Activated CD8-positive, alpha-beta memory T cell treated with anti-CD3 and anti-CD28 coated beads, Interleukin-2, amount 10 ng/mL, durations not matched to agents 7 days and 5 days (primary cell): ENCODE data around the gene HTT-AS. TPM values are rescaled to one million over a fixed set of nuclear protein-coding genes. Genes with fewer than 3 reads are reported as not detected.
A peak's percentile ranks its signal among the peaks of the same experiment; 100 is the strongest.

Source experiments
- ATAC-seq: fragments of 150-1000 bp; cut with Tn5 transposase; one replicate; pipeline ENCODE4 v1.10.0; 2021; ENCODE audit warnings: moderate library complexity
- CTCF ChIA-PET: fragments of 350-600 bp; sonication (Branson Sonifier 250); formaldehyde crosslinking; loops from one replicate; lab custom pipeline; 2021; ENCODE audit warnings: antibody characterized with exemption; lab: Charles Lee
- DNase-seq: peaks from one replicate; pipeline ENCODE4 v3.0.0-alpha.2; 2020
- H3K27ac Mint-ChIP-seq: one replicate; pipeline ENCODE4 v1.8.0; 2021; ENCODE audit warnings: mild to moderate bottlenecking, mixed read lengths
- H3K27me3 Mint-ChIP-seq: one replicate; pipeline ENCODE4 v1.8.0; 2021; ENCODE audit warnings: mixed read lengths
- H3K36me3 Mint-ChIP-seq: one replicate; pipeline ENCODE4 v1.8.0; 2021; ENCODE audit warnings: mild to moderate bottlenecking, mixed read lengths
- H3K4me1 Mint-ChIP-seq: one replicate; pipeline ENCODE4 v1.8.0; 2021; ENCODE audit warnings: mixed read lengths
- H3K4me3 Mint-ChIP-seq: one replicate; pipeline ENCODE4 v1.8.0; 2021; ENCODE audit warnings: mild to moderate bottlenecking, moderate library complexity, mixed read lengths
- H3K9me3 Mint-ChIP-seq: one replicate; pipeline ENCODE4 v1.8.0; 2022; ENCODE audit warnings: low read depth, mixed read lengths
- total RNA-seq, 2 experiments: library from RNA; stranded (reverse); gene quantifications; one replicate each; pipeline ENCODE4 v1.2.3, GENCODE V29; 2021

The HTT-AS gene
- total RNA-seq, 2 experiments from 2014 or later, result not detected

DNA sequence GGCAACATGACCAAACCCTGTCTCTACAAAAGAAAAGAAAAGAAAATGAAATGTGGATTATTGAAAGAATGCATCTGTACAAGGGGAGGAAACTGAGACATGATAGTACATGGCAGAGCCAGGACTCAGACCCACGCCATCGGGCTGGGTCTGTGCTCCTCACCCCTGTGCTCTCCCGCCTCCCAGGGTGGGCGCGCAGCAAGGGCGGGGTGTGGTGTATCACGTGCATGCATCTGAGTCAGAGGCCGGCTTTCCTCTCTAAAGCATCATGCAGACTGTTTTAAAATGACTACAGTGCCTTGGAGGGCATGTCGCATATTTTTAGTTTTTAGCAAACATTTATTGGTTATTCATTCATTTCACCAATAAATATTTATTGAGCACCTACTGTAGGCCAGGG, 47.8 kb downstream of the HTT-AS start:
- Mint-ChIP-seq H3K27me3 (peaks cover 24% of the 10 kb centered on the region), H3K9me3 (peaks cover 4% of the 10 kb centered on the region), H3K27ac (no peak overlapping the region), H3K4me3 (no peak overlapping the region), H3K36me3 (peaks cover 1% of the 10 kb centered on the region), H3K4me1 (peaks cover 3% of the 10 kb centered on the region)
- DNase-seq (no peak), ATAC-seq (no peak)
- CTCF ChIA-PET, result interaction anchor here (0.9 kb wide), 1 partner anchor 46 kb away, joined by 4 read pairs; no protein-coding TSS in a partner anchor

DNA sequence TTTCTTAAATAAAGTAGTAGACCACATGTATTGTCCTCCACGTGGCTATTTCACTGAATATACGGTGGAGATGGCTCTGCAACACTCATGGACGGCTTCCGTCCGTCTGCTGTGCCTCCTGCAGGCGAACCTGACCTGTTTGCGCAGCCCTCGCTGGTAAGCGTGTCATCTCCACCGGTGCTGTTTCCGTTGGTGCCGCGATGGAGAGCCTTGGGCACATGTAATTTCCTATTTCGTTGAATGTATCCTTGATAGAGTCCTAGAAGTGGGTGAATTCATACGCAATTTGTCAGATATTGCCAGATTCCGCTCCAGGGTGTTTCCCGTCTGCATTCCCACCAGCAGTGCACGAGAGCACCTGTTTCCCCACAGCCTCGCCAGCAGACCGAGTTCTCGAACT, 48.5 kb downstream of the HTT-AS start:
- Mint-ChIP-seq H3K27ac (no peak overlapping the region), H3K4me3 (no peak overlapping the region), H3K9me3 (peaks cover 4% of the 10 kb centered on the region), H3K27me3 (peaks cover 19% of the 10 kb centered on the region), H3K36me3 (peaks cover 1% of the 10 kb centered on the region), H3K4me1 (peaks cover 10% of the 10 kb centered on the region)
- CTCF ChIA-PET, result no interaction called here
- ATAC-seq (no peak), DNase-seq (no peak)

DNA sequence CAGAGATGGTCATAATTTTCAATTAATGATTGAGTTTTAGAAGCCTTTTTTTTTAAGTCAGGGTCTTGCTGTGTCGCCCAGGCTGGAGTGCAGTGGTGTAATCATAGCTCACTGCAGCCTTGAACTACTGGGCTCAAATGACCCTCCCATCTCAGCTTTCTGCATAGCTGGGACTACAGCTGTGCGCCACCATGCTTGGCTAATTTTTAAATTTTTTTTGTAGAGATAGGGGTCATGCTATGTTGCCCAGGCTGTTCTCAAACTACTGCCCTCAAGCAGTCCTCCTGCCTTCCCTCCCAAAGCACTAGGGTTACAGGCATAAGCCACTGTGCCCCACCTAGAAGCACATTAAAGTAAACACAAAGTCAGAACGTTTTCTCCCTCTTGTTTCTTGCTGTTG, 51.7 kb downstream of the HTT-AS start:
- no peak for DNase-seq
- Mint-ChIP-seq H3K9me3 (peaks cover 4% of the 10 kb centered on the region), H3K36me3 (peaks cover 1% of the 10 kb centered on the region), H3K4me1 (peaks cover 12% of the 10 kb centered on the region), H3K27ac (no peak overlapping the region), H3K27me3 (peaks cover 32% of the 10 kb centered on the region), H3K4me3 (no peak overlapping the region)
- ATAC-seq, result no peak
- CTCF ChIA-PET, result no interaction called here

DNA sequence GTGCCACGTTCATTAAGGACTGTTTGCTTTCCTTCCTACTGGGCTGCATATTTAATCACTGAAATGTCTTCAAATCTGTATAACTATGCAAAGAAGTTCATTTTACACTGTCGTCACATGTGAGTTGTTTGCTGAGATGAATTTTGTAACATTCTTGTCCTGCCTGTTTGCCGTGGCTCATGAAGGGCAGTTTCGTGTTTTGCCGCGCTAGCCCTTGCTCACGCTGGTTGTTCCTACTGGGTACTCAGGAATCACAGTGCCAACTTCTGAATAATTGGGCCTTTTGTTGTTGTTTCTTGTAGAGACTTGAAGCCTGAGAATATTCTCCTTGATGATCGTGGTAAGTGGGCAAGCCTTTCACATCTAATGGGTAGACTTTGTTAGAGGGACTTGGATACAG, 52.2 kb downstream of the HTT-AS start:
- no peak overlapping the region for H3K4me3 Mint-ChIP-seq
- peaks cover 36% of the 10 kb centered on the region for H3K27me3 Mint-ChIP-seq
- peaks cover 1% of the 10 kb centered on the region for H3K36me3 Mint-ChIP-seq
- ATAC-seq, result no peak
- H3K27ac Mint-ChIP-seq, result no peak overlapping the region
- no peak for DNase-seq
- H3K9me3 Mint-ChIP-seq, result peaks cover 4% of the 10 kb centered on the region
- CTCF ChIA-PET, result no interaction called here
- H3K4me1 Mint-ChIP-seq, result peaks cover 12% of the 10 kb centered on the region

DNA sequence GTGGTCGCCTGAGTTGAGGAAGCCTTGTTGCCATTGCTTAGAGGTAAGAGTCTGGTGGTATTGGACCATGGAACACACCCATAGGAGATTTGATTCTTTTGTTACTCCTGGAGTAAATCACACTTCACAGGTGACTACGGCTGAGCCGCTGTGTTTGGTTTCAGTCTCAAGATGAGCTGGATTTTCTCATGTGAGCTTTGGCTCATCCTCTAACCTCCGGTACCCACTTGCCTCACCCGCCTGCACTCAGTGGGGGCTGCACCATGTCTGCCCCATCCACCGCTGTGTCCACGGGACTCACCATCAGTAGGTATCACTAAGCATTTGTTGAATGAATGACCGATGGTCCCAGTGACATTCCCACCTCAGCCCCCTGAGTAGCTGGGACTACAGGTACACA, 52.7 kb downstream of the HTT-AS start:
- Mint-ChIP-seq H3K9me3 (peaks cover 4% of the 10 kb centered on the region), H3K4me3 (no peak overlapping the region), H3K27me3 (peaks cover 37% of the 10 kb centered on the region), H3K36me3 (peaks cover 1% of the 10 kb centered on the region), H3K4me1 (peaks cover 12% of the 10 kb centered on the region), H3K27ac (no peak overlapping the region)
- DNase-seq (no peak), ATAC-seq (peak; percentile 77)
- CTCF ChIA-PET, result interaction anchor here (1.2 to 1.3 kb wide), 2 partner anchors 16 to 43 kb away, joined by 4 read pairs; no protein-coding TSS in a partner anchor

DNA sequence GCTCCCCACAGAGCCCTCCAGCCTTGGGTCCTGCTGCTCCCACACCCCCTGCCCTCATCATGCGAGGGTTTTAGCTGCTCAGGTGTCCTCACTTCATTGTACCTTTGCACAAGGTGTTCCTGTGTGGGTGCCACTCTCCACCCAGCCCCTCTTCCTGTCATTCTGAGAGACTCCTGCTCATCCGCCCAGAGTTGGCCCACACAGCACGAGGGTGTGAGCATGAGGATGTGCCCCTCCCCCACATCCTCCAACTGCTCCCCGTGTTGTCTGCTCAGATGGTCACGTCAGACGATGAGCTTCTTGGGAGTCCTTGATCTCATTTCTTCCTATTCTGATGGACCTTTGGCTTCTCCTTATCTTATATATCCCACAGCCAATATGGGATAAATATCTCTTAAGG, 53.2 kb downstream of the HTT-AS start:
- Mint-ChIP-seq H3K36me3 (peaks cover 1% of the 10 kb centered on the region), H3K4me1 (peaks cover 12% of the 10 kb centered on the region), H3K4me3 (no peak overlapping the region), H3K27ac (no peak overlapping the region), H3K9me3 (peaks cover 4% of the 10 kb centered on the region), H3K27me3 (peaks cover 37% of the 10 kb centered on the region)
- CTCF ChIA-PET, result interaction anchor here (1.2 to 1.3 kb wide), 2 partner anchors 16 to 43 kb away, joined by 4 read pairs; no protein-coding TSS in a partner anchor
- DNase-seq, result peak; percentile 52
- peak; percentile 59 for ATAC-seq

DNA sequence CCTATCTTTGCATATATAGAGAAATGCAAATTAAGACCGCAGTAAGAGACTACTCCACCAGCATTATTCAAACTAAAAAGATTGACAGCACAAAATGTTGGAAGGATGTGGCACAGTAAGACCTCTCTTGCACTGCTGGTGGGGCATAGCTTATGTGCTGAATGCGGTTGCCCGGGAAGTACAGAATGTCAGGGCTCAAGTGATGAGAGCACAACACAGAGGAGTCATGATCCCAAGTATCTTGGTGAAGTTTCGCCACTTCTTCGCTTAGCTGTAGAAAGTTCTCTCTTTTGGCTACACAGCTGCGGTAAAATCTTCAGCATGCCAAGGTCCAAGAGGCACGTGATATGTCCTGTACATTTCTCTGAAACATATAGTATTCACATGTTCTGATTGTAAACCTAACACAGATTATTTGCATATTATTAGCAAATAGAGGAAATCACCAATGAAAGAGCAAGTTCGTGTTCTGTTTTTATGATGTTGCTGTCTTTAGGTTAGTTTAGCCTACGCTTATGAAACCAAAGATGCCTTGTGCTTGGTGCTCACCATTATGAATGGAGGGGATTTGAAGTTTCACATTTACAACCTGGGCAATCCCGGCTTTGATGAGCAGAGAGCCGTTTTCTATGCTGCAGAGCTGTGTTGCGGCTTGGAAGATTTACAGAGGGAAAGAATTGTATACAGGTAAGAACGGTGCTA, 55.0 kb downstream of the HTT-AS start:
- DNase-seq (no peak), ATAC-seq (no peak)
- Mint-ChIP-seq H3K4me1 (peaks cover 14% of the 10 kb centered on the region), H3K36me3 (peaks cover 1% of the 10 kb centered on the region), H3K27me3 (peaks cover 40% of the 10 kb centered on the region), H3K4me3 (no peak overlapping the region), H3K27ac (no peak overlapping the region), H3K9me3 (peaks cover 4% of the 10 kb centered on the region)
- CTCF ChIA-PET, result no interaction called here

DNA sequence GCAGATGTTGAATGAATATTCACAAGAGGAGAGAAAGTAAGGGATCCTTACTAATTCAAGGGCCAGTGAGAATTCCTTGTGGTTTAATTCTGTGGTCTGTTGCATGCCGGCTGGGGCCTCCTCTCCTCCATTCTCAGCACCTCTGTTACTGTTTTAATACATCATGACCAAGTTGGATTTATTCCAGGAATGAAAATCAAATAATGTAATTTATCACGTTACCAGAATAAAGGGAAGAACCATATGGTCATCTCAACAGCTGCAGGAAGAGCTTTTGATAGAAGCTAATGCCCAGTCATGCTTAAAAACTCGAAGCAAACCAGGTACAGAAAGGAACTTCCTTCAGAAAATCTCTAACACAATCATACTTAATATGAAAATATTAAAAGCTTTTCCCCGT, 56.8 kb downstream of the HTT-AS start:
- no peak for DNase-seq
- ATAC-seq, result no peak
- no peak overlapping the region for H3K4me3 Mint-ChIP-seq
- CTCF ChIA-PET, result interaction anchor here (4.9 kb wide), 1 partner anchor 20 kb away, joined by 26 read pairs; no protein-coding TSS in a partner anchor
- peaks cover 25% of the 10 kb centered on the region for H3K4me1 Mint-ChIP-seq
- H3K27me3 Mint-ChIP-seq, result peaks cover 34% of the 10 kb centered on the region
- H3K36me3 Mint-ChIP-seq, result no peaks in the 10 kb centered on the region
- H3K9me3 Mint-ChIP-seq, result no peaks in the 10 kb centered on the region
- H3K27ac Mint-ChIP-seq, result no peak overlapping the region

DNA sequence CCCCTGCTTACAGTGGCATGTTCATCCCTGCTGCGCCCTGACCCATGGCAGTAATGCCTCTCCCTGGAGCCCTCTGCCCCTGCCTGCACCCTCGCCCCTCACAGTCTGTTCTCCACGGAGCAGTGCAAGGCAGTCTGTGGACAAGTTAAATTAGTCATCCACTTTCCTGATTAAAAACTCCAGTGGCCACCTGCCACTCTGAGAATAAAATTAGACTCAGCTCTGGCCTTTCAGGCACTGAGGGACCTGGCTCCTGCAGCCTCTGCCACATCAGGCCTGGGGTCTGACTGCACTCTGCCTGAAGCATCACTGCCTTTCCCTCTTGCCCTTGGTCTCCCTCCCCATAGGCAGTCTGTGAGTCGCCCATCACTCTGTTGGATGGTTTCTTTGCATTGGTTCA, 57.4 kb downstream of the HTT-AS start:
- Mint-ChIP-seq H3K27me3 (peaks cover 28% of the 10 kb centered on the region), H3K36me3 (no peaks in the 10 kb centered on the region), H3K4me1 (peaks cover 25% of the 10 kb centered on the region), H3K4me3 (no peak overlapping the region), H3K9me3 (no peaks in the 10 kb centered on the region), H3K27ac (no peak overlapping the region)
- DNase-seq (no peak), ATAC-seq (no peak)
- CTCF ChIA-PET, result interaction anchor here (0.7 to 4.9 kb wide), 2 partner anchors 21 to 31 kb away, joined by 3 to 26 read pairs; no protein-coding TSS in a partner anchor

DNA sequence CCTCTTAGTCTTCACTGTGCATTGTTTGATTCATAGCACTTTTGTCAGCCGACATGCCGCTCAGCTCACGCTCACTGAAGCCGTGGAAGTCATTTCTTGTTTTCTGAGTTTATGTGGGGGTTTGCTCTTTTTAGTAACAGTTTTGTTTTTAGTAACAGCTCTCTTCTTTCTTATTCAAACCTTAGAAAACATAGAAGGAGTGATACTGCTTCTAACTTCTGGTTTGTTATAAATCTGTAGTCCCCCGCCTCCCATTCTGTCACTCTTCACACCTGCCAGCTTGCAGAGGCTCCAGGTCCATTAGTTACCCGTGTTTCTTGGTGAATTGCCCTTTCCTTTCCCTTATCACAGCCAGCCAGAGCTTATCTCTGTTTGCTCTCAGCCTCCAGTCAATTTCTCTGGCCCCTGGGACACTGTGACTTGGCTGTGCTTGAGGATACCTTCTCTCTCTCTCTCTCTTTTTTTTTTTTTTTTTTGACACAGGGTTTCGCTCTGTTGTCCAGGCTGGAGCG, 60.4 kb downstream of the HTT-AS start:
- ATAC-seq, result peak; percentile 74

More for the DNA sequence above, 60.4 kb downstream of the HTT-AS start:
- Mint-ChIP-seq H3K4me3 (no peak overlapping the region), H3K36me3 (no peaks in the 10 kb centered on the region), H3K4me1 (peaks cover 21% of the 10 kb centered on the region), H3K27me3 (peaks cover 23% of the 10 kb centered on the region), H3K27ac (peak overlapping the region; percentile 71), H3K9me3 (no peaks in the 10 kb centered on the region)
- CTCF ChIA-PET, result interaction anchor here (1.1 to 4.9 kb wide), 6 partner anchors 15 to 35 kb away, joined by 3 to 26 read pairs (median 4); no protein-coding TSS in a partner anchor
- peak; percentile 52 for DNase-seq

Other genes starting within 250 kb of the HTT-AS start
- gene ADD1, start 230.7 kb downstream of the HTT-AS start, total RNA-seq, result 100 to 1,000 TPM; 251 to 260 TPM
- gene NOP14, start 111.1 kb downstream of the HTT-AS start, total RNA-seq, result 10 to 100 TPM; 47.9 to 81.0 TPM
- gene GRK4, start 111.0 kb downstream of the HTT-AS start, total RNA-seq, result 1 to 10 TPM; 3.0 to 4.4 TPM
- gene HTT, start 143 bp upstream of the HTT-AS start, total RNA-seq, result 10 to 100 TPM; 52.2 to 72.7 TPM
- gene MSANTD1, start 174.6 kb upstream of the HTT-AS start, total RNA-seq, result under 1 TPM; 0.73 to 0.82 TPM
- gene RGS12, start 218.5 kb upstream of the HTT-AS start, total RNA-seq, result 1 to 10 TPM; 2.1 to 5.0 TPM